ENCODE results near the gene TMEM42.
"Not testable (repeated sequence)": the region's sequence is repeated elsewhere in the genome, so short reads cannot be mapped to it uniquely, and the experiment has no call there.

The TMEM42 gene

DNA sequence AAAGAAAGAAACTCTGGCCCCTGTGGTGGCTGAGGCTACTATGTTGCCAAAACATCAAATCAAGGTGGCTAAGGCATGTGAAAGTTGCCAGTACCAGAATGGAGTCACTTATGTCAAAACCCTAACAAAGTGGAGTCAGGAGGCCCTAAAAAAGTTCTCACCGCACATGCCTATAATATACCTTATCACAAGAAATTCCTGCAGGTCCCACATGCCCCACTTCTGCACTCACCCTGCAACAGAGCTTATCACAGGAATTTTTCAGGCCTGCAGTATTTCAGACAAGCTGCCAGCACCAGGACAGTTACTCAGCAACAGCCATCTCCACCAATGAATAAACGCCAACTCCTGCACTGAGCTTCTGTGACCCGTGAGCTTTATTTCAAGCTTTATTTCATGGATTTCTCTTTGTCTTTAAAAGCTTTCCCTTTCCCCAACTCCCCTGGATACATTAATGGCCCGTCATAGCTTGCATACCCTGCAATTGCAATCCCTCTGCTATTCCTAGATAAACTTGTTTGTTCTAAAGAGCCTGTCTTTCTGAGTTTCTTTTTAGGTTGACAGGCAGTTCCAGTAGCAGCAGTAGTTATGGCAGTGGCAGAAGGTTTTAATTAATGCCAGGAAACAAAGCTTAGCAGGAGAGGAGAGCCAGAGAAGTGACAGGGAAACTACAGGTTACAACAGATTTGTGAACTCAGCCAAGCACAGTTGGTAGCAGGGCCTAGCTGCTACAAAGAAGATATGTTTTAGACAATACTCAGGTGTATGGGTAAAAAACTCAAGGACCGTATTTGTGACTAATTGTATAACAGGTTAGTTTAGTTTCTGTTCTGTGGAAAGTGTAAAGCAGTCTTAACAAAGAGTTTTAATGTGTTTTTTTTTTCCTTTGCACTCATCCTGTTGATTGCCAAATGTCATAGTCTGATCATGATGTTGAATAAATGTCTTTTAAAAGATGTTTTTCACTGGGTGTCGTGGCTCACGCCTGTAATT lies 15.9 kb upstream of the TMEM42 start:
- H3K4me1 ChIP-seq (ENCODE audit: control insufficient read depth, insufficient read depth, low read length) = no peaks in the 10 kb centered on the region
- no peak overlapping the region for H3K4me3 ChIP-seq (ENCODE audit: low read length)
- H3K36me3 ChIP-seq (ENCODE audit: insufficient read depth, low read length) = peaks cover 12% of the 10 kb centered on the region
- no peak overlapping the region for H3K9ac ChIP-seq (ENCODE audit: low read depth, low read length)
- H3K9me3 ChIP-seq (replicated peaks; ENCODE audit: low read length) = no peaks in the 10 kb centered on the region
- no peak overlapping the region for H3K4me2 ChIP-seq (ENCODE audit: low read length)
- no peaks in the 10 kb centered on the region for H3K27me3 ChIP-seq (ENCODE audit: control insufficient read depth, insufficient read depth, low read length)

DNA sequence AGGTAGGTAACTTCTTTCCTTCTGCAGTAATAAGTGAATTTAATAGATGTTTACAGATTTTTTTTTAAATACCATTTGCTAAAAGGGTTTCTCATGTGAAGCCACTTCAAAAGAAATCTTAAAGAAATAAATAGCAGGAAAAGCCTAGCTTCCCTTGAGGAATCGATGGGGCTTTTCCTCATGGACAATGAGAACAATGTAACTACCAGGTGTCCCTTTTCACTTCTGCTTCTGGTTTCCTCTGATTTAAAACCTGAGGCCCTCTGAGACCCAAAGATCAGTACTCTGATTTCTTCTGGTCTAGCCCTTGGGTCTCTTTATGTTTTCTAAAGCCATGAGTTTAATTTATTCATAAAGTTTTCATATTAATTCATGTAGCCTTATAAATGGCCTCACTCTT lies 13.1 kb upstream of the TMEM42 start:
- H3K9ac ChIP-seq (ENCODE audit: low read depth, low read length) = no peak overlapping the region
- H3K4me3 ChIP-seq (ENCODE audit: low read length) = no peak overlapping the region
- H3K4me1 ChIP-seq (ENCODE audit: control insufficient read depth, insufficient read depth, low read length) = no peaks in the 10 kb centered on the region
- no peak overlapping the region for H3K4me2 ChIP-seq (ENCODE audit: low read length)
- no peaks in the 10 kb centered on the region for H3K27me3 ChIP-seq (ENCODE audit: control insufficient read depth, insufficient read depth, low read length)
- no peaks in the 10 kb centered on the region for H3K9me3 ChIP-seq (replicated peaks; ENCODE audit: low read length)
- H3K36me3 ChIP-seq (ENCODE audit: insufficient read depth, low read length) = peaks cover 17% of the 10 kb centered on the region

DNA sequence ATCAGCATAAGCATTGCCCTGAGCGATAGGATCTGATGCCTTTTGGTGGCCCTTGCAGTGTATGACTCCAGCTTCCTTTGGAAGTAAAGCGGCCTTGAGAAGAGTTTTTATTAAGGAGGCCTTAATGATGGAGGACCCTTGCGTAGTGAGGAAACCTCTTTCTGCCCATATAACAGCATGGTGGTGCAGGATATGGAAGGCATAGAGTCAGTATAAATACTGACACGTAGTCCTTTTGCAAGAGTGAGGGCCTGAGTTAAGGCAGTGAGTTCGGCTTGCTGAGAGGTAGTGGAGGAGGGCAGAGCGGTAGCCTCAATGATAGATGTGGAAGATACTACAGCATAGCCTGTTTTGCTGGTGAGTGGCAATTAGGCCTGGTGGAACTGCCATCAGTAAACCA lies 5.0 kb upstream of the TMEM42 start:
- H3K4me3 ChIP-seq (ENCODE audit: low read length); H3K9ac ChIP-seq (ENCODE audit: low read depth, low read length); H3K27me3 ChIP-seq (ENCODE audit: control insufficient read depth, insufficient read depth, low read length); H3K4me1 ChIP-seq (ENCODE audit: control insufficient read depth, insufficient read depth, low read length); H3K4me2 ChIP-seq (ENCODE audit: low read length); H3K9me3 ChIP-seq (replicated peaks; ENCODE audit: low read length): not testable (repeated sequence)
- H3K36me3 ChIP-seq (ENCODE audit: insufficient read depth, low read length) = peaks cover 17% of the 10 kb centered on the region

DNA sequence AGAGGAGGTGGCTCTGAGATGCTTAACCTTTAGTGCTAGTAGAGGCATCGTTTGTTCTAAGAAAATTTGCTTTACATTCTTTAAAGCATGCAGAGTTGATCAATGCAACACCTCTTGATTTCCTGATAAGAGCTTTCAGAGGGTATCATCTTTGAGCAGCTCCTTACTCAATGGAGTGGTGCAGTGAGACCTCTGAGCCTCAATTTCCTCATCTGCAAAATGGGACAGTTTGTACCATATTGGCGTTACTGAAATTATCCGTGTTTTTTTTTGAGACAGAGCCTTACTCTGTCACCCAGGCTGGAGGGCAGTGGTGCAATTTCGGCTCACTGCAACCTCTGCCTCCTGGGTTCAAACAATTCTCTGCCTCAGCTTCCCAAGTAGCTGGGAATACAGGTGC lies 1.6 kb upstream of the TMEM42 start:
- Histone ChIP-seq H3K27me3 (ENCODE audit: control insufficient read depth, insufficient read depth, low read length) (no peaks in the 10 kb centered on the region), H3K36me3 (ENCODE audit: insufficient read depth, low read length) (peaks cover 3% of the 10 kb centered on the region), H3K4me2 (ENCODE audit: low read length) (no peak overlapping the region), H3K4me1 (ENCODE audit: control insufficient read depth, insufficient read depth, low read length) (peaks cover 26% of the 10 kb centered on the region), H3K9ac (ENCODE audit: low read depth, low read length) (no peak overlapping the region), H3K9me3 (replicated peaks; ENCODE audit: low read length) (no peaks in the 10 kb centered on the region), H3K4me3 (ENCODE audit: low read length) (no peak overlapping the region)

DNA sequence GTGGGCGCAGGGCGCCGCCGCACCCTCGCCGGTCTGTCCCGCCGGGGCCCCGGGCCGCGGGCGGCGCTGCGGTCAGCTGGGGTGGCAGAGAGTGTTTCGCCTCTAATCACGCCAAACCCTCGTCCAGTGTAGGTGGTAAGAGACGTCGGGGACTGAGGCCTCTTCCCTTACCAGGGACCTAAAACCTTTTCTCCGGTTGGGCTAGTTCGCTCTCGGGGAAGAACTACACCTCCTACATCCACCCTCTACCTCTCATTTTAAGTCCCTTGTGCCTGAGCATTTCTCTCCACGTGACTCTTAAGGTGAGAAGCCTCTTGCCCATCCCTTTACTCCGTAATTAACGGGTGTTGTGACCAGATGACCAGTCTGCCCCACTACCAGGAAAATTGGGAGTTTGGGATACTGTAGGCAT lies 520 bp downstream of the TMEM42 start:
- Histone ChIP-seq H3K36me3 (ENCODE audit: insufficient read depth, low read length) (peaks cover 8% of the 10 kb centered on the region), H3K4me2 (ENCODE audit: low read length) (peak overlapping the region; percentile 95), H3K9me3 (replicated peaks; ENCODE audit: low read length) (no peaks in the 10 kb centered on the region), H3K4me1 (ENCODE audit: control insufficient read depth, insufficient read depth, low read length) (peaks cover 31% of the 10 kb centered on the region), H3K4me3 (ENCODE audit: low read length) (peak overlapping the region; percentile 93), H3K9ac (ENCODE audit: low read depth, low read length) (peak overlapping the region; percentile 88), H3K27me3 (ENCODE audit: control insufficient read depth, insufficient read depth, low read length) (no peaks in the 10 kb centered on the region)

DNA sequence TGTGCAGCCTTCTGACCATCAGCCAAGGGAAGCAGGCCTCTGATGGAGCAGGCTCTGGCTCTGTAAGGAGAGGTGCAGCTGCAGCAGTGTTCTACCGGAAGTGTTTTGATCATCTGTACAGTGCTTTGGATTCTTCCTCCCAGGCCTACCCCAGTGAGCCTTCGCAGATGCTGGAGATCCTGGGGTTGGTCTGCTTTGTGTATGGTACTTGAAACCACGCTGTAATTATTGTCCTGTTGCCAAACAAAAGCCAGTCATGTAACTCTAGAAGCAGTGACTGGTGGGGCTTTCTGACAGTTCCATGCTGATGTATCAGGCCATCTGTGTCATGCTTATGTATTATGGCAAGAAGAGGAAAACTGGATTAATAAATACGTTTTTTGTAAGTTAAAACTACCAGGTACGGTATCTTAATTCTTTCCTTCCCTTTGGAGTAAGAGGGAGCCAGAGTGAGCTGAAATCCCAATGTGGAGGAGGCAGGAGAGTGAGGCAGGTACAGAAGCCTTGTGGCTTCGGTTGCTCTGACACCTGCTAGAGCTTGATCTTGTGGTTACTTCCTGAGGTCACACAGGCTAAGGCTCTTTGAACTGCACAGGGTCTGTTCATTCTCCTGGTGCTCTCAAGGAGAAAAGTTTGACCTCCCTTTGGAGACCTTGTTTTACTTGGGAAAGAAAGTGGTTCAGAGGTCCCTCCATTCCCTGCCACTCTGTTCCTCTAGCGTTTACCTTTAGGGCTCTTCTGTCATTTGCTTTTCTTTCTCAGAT lies 3.7 kb downstream of the TMEM42 start:
- Histone ChIP-seq H3K4me3 (ENCODE audit: low read length) (no peak overlapping the region), H3K9me3 (replicated peaks; ENCODE audit: low read length) (no peaks in the 10 kb centered on the region), H3K36me3 (ENCODE audit: insufficient read depth, low read length) (peaks cover 6% of the 10 kb centered on the region), H3K9ac (ENCODE audit: low read depth, low read length) (no peak overlapping the region), H3K27me3 (ENCODE audit: control insufficient read depth, insufficient read depth, low read length) (no peaks in the 10 kb centered on the region), H3K4me1 (ENCODE audit: control insufficient read depth, insufficient read depth, low read length) (peaks cover 31% of the 10 kb centered on the region), H3K4me2 (ENCODE audit: low read length) (peak overlapping the region; percentile 15)

DNA sequence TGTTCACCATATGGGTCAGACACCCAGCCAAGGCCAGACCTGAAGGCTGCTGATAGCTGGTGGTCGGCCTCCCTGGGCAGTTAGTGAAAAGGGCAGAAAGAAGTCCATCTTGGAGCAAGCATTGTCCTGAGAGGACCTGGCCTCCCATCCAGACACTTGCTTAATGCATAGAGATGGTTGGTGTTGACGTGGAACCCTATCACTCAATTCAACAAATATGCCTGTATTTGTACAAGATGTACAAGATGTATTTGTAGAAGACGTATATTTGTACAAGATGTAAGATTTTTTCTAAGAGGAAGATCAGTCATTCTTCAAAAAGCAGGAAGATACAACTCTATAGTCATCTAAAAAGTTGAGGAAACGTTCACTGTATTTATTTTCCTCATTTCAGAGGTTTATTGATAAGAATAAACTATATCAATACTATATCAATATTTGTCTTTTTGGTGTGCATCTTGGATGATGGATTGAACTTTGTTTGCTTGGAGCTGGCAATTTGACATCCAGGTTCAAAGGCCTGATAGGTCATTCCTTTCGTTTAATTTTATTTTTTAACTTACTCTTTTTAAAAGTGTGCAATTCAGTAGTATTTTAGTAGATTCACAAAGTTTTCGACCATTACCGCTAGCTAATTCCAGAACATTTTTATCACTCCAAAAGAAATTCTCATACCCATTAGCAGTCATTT lies 5.9 kb downstream of the TMEM42 start:
- H3K27me3 ChIP-seq (ENCODE audit: control insufficient read depth, insufficient read depth, low read length) = no peaks in the 10 kb centered on the region
- peaks cover 6% of the 10 kb centered on the region for H3K36me3 ChIP-seq (ENCODE audit: insufficient read depth, low read length)
- peaks cover 23% of the 10 kb centered on the region for H3K4me1 ChIP-seq (ENCODE audit: control insufficient read depth, insufficient read depth, low read length)
- H3K9ac ChIP-seq (ENCODE audit: low read depth, low read length) = no peak overlapping the region
- H3K4me3 ChIP-seq (ENCODE audit: low read length) = no peak overlapping the region
- no peak overlapping the region for H3K4me2 ChIP-seq (ENCODE audit: low read length)
- H3K9me3 ChIP-seq (replicated peaks; ENCODE audit: low read length) = no peaks in the 10 kb centered on the region

DNA sequence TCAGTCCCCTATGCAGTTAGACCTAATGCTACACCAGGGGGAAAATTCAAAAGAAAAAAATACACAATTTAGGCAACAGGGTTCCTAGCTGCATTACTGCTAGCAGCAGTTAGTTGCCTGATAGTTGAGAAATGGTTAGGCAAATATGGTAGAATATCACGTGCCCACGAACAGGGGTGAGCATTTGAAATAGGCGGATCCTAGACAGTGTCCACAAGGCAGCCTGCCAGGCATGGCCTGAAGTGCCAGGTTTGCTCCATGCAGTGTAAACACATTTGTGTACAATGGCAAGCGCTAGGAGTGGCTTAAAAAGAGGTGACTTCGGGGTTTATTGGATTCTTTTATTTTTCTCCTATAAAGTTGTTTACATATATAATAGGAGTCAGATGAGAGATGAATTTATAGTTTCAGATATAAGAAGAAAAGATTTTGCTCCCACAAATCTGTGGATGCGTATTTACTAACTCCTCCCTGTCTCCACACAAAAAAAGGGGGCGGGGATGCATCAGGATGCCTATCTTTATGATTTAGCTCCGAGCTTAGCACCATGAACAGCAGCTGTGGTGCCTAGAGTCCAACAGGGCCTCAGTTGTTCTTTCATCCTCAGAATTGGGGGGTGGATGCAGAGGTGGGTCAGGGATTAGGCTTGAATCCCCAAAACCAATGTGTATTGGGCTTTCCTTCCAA lies 8.8 kb downstream of the TMEM42 start:
- Histone ChIP-seq H3K4me1 (ENCODE audit: control insufficient read depth, insufficient read depth, low read length) (peaks cover 2% of the 10 kb centered on the region), H3K9ac (ENCODE audit: low read depth, low read length) (no peak overlapping the region), H3K27me3 (ENCODE audit: control insufficient read depth, insufficient read depth, low read length) (no peaks in the 10 kb centered on the region), H3K4me2 (ENCODE audit: low read length) (no peak overlapping the region), H3K36me3 (ENCODE audit: insufficient read depth, low read length) (peaks cover 6% of the 10 kb centered on the region), H3K4me3 (ENCODE audit: low read length) (no peak overlapping the region), H3K9me3 (replicated peaks; ENCODE audit: low read length) (no peaks in the 10 kb centered on the region)

DNA sequence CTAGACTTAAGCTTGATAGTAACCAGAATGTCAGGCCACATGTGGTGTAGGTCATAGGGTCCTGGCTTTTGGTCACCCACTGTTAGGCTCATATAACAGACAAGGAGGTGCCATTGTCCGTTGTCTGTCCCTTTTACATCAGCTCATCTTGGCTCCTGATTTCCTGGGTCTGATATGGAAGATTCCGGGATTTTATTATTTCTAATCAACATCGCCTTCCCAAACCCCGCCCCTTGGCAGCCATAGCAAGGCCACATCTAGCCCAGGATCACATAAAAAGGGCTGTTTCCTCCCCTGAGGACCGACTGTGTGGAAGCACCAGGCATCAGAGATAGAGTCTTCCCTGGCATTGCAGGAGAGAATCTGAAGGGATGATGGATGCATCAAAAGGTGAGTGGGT lies 12.6 kb downstream of the TMEM42 start, which contains the start of gene TGM4:
Gene TGM4, plus strand, starts transcription at position 301 of the 400 bp plus-strand sequence. Its CDS starts 71 bp downstream, at position 372.
- Histone ChIP-seq H3K36me3 (ENCODE audit: insufficient read depth, low read length) (no peaks in the 10 kb centered on the region), H3K27me3 (ENCODE audit: control insufficient read depth, insufficient read depth, low read length) (no peaks in the 10 kb centered on the region), H3K4me1 (ENCODE audit: control insufficient read depth, insufficient read depth, low read length) (no peaks in the 10 kb centered on the region), H3K4me2 (ENCODE audit: low read length) (no peak within 1 kb of the TSS), H3K9ac (ENCODE audit: low read depth, low read length) (no peak within 1 kb of the TSS), H3K4me3 (ENCODE audit: low read length) (no peak within 1 kb of the TSS), H3K9me3 (replicated peaks; ENCODE audit: low read length) (no peaks in the 10 kb centered on the region)

DNA sequence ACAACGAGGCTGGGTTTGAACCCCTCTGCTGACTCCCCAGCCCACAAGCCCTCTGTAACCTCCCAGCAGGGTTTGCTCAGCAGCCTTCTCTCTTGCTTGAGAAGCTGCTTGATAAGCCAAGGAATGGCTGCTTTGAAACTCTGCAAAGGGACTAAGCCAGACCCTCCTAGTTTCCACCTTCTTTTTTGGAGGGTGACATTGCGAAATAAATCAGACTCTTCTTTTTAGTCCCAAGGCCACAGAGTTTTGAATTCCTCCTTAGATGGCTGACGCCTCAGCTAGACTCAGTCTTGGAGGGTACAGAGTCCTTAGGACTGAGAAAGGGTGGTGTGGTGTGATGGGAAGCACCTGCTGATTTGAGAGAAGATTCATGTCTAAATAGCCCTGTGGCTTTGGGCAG lies 13.9 kb downstream of the TMEM42 start:
- Histone ChIP-seq H3K9me3 (replicated peaks; ENCODE audit: low read length) (no peaks in the 10 kb centered on the region), H3K4me1 (ENCODE audit: control insufficient read depth, insufficient read depth, low read length) (no peaks in the 10 kb centered on the region), H3K4me3 (ENCODE audit: low read length) (no peak overlapping the region), H3K27me3 (ENCODE audit: control insufficient read depth, insufficient read depth, low read length) (no peaks in the 10 kb centered on the region), H3K9ac (ENCODE audit: low read depth, low read length) (no peak overlapping the region), H3K36me3 (ENCODE audit: insufficient read depth, low read length) (no peaks in the 10 kb centered on the region), H3K4me2 (ENCODE audit: low read length) (no peak overlapping the region)

DNA sequence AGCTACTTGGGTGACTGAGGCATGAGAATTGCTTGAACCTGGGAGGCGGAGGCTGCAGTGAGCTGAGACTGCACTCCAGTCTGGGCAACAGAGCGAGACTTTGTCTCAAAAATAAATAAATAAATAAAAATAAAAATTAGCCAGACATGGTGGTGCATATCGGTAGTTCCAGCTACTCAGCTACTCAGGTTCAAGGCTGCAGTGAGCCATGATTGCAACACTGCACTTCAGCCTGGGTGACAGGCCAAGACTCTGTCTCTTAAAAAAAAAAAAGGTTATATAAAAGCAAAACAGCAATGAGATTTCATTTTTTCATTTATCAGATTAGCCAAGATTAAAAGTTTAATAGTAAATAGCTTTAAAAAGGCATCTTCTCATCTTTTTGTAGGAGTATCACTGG lies 15.6 kb downstream of the TMEM42 start:
- no peak overlapping the region for H3K4me2 ChIP-seq (ENCODE audit: low read length)
- H3K4me1 ChIP-seq (ENCODE audit: control insufficient read depth, insufficient read depth, low read length) = no peaks in the 10 kb centered on the region
- no peaks in the 10 kb centered on the region for H3K27me3 ChIP-seq (ENCODE audit: control insufficient read depth, insufficient read depth, low read length)
- no peak overlapping the region for H3K9ac ChIP-seq (ENCODE audit: low read depth, low read length)
- no peaks in the 10 kb centered on the region for H3K9me3 ChIP-seq (replicated peaks; ENCODE audit: low read length)
- H3K36me3 ChIP-seq (ENCODE audit: insufficient read depth, low read length) = no peaks in the 10 kb centered on the region
- no peak overlapping the region for H3K4me3 ChIP-seq (ENCODE audit: low read length)

Measured in skeletal muscle satellite cell (primary cell).